Kidney (tissue), 14 donors: ENCODE data around the gene OR5W2. TPM values are rescaled to one million over a fixed set of nuclear protein-coding genes. Genes with fewer than 3 reads are reported as not detected.
A peak's percentile ranks its signal among the peaks of the same experiment; 100 is the strongest.
"Not testable (repeated sequence)": the region's sequence is repeated elsewhere in the genome, so short reads cannot be mapped to it uniquely, and the experiment has no call there.

Experiments
- DNase-seq, 5 donors: peaks; one replicate each; pipeline ENCODE4 v3.0.0-alpha.2; 2013 to 2020
- FAIRE-seq: peaks from 2 replicates; lab custom pipeline; 2012; peaks lifted over from hg19 to GRCh38; lab: Jason Lieb, UNC
- H3K27ac ChIP-seq, 2 donors: one replicate each; pipeline ENCODE4 v1.7.0; 2013; ENCODE audit warnings: low read depth in 2 of 2, low read length in 2 of 2, inconsistent platforms in 1 of 2
- H3K27me3 ChIP-seq: one replicate; pipeline ENCODE4 v1.7.1; 2013; ENCODE audit warnings: low read length, inconsistent platforms; ENCODE audit not compliant: control insufficient read depth, insufficient read depth
- H3K36me3 ChIP-seq, 3 donors: one replicate each; pipeline versions ENCODE4 v1.7.0 to v1.7.1; 2013; ENCODE audit warnings: low read length in 3 of 3, control low read depth in 1 of 3, inconsistent platforms in 1 of 3; ENCODE audit not compliant: insufficient read depth in 3 of 3, control insufficient read depth in 2 of 3
- H3K4me1 ChIP-seq, 3 donors: one replicate each; pipeline versions ENCODE4 v1.7.0 to v1.7.1; 2013; ENCODE audit warnings: low read length in 3 of 3, inconsistent platforms in 1 of 3, low read depth in 1 of 3; ENCODE audit not compliant: control insufficient read depth in 2 of 3, insufficient read depth in 2 of 3
- H3K4me3 ChIP-seq, 3 donors: one replicate each; pipeline versions ENCODE4 v1.7.0 to v1.8.1; 2013; ENCODE audit warnings: low read length in 3 of 3, control low read depth in 1 of 3, inconsistent platforms in 1 of 3
- H3K9ac ChIP-seq, 3 donors: one replicate each; pipeline versions ENCODE4 v1.7.0 to v1.7.1; 2013; ENCODE audit warnings: low read length in 3 of 3, control low read depth in 1 of 3, inconsistent platforms in 1 of 3
- H3K9me3 ChIP-seq, 3 donors: one replicate each; pipeline versions ENCODE4 v1.7.0 to v1.7.1; 2013; ENCODE audit warnings: low read length in 3 of 3, control low read depth in 1 of 3, inconsistent platforms in 1 of 3; ENCODE audit not compliant: control insufficient read depth in 2 of 3, insufficient read depth in 1 of 3
- CTCF ChIP-seq: IDR thresholded peaks from 3 replicates; pipeline ENCODE4 v1.5.1; 2012; ENCODE audit warnings: mild to moderate bottlenecking, moderate library complexity, borderline replicate concordance; ENCODE audit not compliant: insufficient read depth; ENCODE audit errors: extremely low read depth
- intact Hi-C: fragments of 100-400 bp; cut with DNase I; formaldehyde crosslinking; loops from one replicate; pipeline ENCODE4 v1.11.1; 2022
- polyA plus RNA-seq: library from polyadenylated mRNA; stranded (reverse); fragments of 350-450 nt; fragmentation: Illumina TruSeq; extraction: RNeasy Lipid Tissue Mini Kit (QIAGEN cat#74804); gene quantifications from one replicate; pipeline ENCODE4 v1.2.3, GENCODE V29; 2014; ENCODE audit warnings: low read depth, low replicate concordance; ENCODE audit not compliant: insufficient read depth
- total RNA-seq: library from RNA; stranded (reverse); fragmentation: NEBNext Ultra II Directional; extraction: Animal tissue kit (Norgen Biotek cat#: 25700); gene quantifications from one replicate; pipeline ENCODE4 v1.2.1, GENCODE V29; 2021
- donor health status: control.
- donor health status: control.
- donor health status: control.
- donor health status: control.
- donor health status: control.
- donor health status: DM: yes; HTN: yes; CAD: no.
- donor health status: Normal renal cell carcinoma (clear cell type).

OR5W2 gene
- total and polyA plus RNA-seq, 2 donors from 2014 or later: not detected

- intact Hi-C loops: no loop called here
- H3K36me3 ChIP-seq: no peaks in the 10 kb centered on the region
- no peak for TF ChIP-seq CTCF
Observed at GRCh38 chr11:55902308-55902707, 12.1 kb downstream of the OR5W2 start.

GRCh38 chr11:55895216-55895615, 19.2 kb downstream of the OR5W2 start:
- Histone ChIP-seq H3K4me1 (no peaks in the 10 kb centered on the region), H3K27ac (no peak overlapping the region), H3K36me3 (no peaks in the 10 kb centered on the region), H3K4me3 (no peak overlapping the region), H3K9me3 (no peaks in the 10 kb centered on the region), H3K9ac (no peak overlapping the region), H3K27me3 (no peaks in the 10 kb centered on the region)
- FAIRE-seq: no peak
- DNase-seq: no peak
- intact Hi-C loops: no loop called here
- TF ChIP-seq CTCF: no peak

More at GRCh38 chr11:55902308-55902707, 12.1 kb downstream of the OR5W2 start:
- Histone ChIP-seq H3K4me1 (no peaks in the 10 kb centered on the region), H3K27ac (no peak overlapping the region), H3K9me3 (no peaks in the 10 kb centered on the region), H3K4me3 (no peak overlapping the region), H3K9ac (no peak overlapping the region), H3K27me3 (no peaks in the 10 kb centered on the region)
- DNase-seq: no peak
- no peak for FAIRE-seq

GRCh38 chr11:55885481-55885880, 28.9 kb downstream of the OR5W2 start:
- H3K27ac ChIP-seq, H3K9me3 ChIP-seq, H3K36me3 ChIP-seq, H3K9ac ChIP-seq, H3K27me3 ChIP-seq, DNase-seq, FAIRE-seq, H3K4me3 ChIP-seq, intact Hi-C loops, H3K4me1 ChIP-seq: not testable (repeated sequence)

GRCh38 chr11:55884995-55885394, 29.4 kb downstream of the OR5W2 start:
- H3K4me3 ChIP-seq, H3K9me3 ChIP-seq, H3K27ac ChIP-seq, intact Hi-C loops, H3K36me3 ChIP-seq, H3K9ac ChIP-seq, FAIRE-seq, DNase-seq, H3K4me1 ChIP-seq, H3K27me3 ChIP-seq: not testable (repeated sequence)

GRCh38 chr11:55882997-55883396, 31.4 kb downstream of the OR5W2 start, which contains the start of gene TRIM51:
Gene TRIM51, plus strand, starts transcription at chr11:55883297. Its CDS starts 2,132 bp downstream, at chr11:55885429.
- H3K36me3 ChIP-seq, intact Hi-C loops, H3K9me3 ChIP-seq, H3K27me3 ChIP-seq, H3K27ac ChIP-seq, H3K9ac ChIP-seq, H3K4me1 ChIP-seq, DNase-seq, FAIRE-seq, H3K4me3 ChIP-seq: not testable (repeated sequence)

- H3K27me3 ChIP-seq, H3K9ac ChIP-seq, H3K4me1 ChIP-seq, H3K36me3 ChIP-seq, H3K27ac ChIP-seq, intact Hi-C loops, H3K9me3 ChIP-seq, DNase-seq, H3K4me3 ChIP-seq, FAIRE-seq: not testable (repeated sequence)
Observed at GRCh38 chr11:55873146-55873545, 41.2 kb downstream of the OR5W2 start.

DNA sequence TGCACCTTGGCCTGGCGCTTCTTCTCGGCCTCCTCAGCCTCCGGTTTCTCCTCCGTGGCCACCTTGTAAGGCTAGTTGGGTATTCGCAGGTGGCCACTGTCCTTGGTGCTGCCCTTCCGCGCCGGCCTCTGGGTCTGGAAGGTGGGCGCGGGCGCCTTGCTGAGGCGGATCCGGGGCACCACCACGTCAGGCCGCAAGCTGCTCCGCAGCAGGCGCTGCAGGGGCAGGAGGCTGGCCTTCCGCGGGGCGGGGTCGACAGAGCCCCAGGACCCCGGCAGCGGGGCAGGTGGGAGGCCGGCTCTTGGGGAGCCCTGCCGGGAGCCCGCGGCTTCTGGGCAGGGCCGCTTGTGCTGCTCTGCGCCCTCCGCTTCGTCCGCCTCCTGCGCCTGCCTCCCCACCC, 41.7 kb downstream of the OR5W2 start:
- FAIRE-seq, H3K36me3 ChIP-seq, H3K27ac ChIP-seq, H3K9me3 ChIP-seq, intact Hi-C loops, H3K4me3 ChIP-seq, H3K27me3 ChIP-seq, H3K9ac ChIP-seq, H3K4me1 ChIP-seq: not testable (repeated sequence)
- peak in 1 of 5 donors; percentile 72 for DNase-seq
